IPS-NIHi11 (cell line): ENCODE measurements around the gene PACRG.

Experiments used
- DNase-seq: peaks from one replicate; pipeline ENCODE4 v3.0.0; 2012; ENCODE audit warnings: mixed read lengths, low spot score

PACRG gene

GRCh38 chr6:163288915-163289314 is 561.1 kb downstream of the PACRG start:
- no peak for DNase-seq

GRCh38 chr6:163289447-163289846 is 561.7 kb downstream of the PACRG start:
- DNase-seq: no peak

GRCh38 chr6:163290545-163291274 is 562.9 kb downstream of the PACRG start:
- DNase-seq: no peak

GRCh38 chr6:163291622-163292021 is 563.8 kb downstream of the PACRG start:
- no peak for DNase-seq

GRCh38 chr6:163293286-163293685 is 565.5 kb downstream of the PACRG start:
- DNase-seq: no peak

- DNase-seq: no peak
Measured at GRCh38 chr6:163294734-163295133, 567.0 kb downstream of the PACRG start.

- peak; percentile 33 for DNase-seq
Measured at GRCh38 chr6:163296835-163297519, 569.2 kb downstream of the PACRG start.

- no peak for DNase-seq
Measured at GRCh38 chr6:163298079-163298830, 570.5 kb downstream of the PACRG start.

- no peak for DNase-seq
Measured at GRCh38 chr6:163300838-163301237, 573.1 kb downstream of the PACRG start.

- no peak for DNase-seq
Measured at GRCh38 chr6:163301726-163302635, 574.2 kb downstream of the PACRG start.

- DNase-seq: no peak
Measured at GRCh38 chr6:163302747-163303146, 575.0 kb downstream of the PACRG start.

GRCh38 chr6:163306000-163306399 is 578.2 kb downstream of the PACRG start:
- no peak for DNase-seq

- no peak for DNase-seq
Measured at GRCh38 chr6:163308629-163309440, 581.1 kb downstream of the PACRG start.

- DNase-seq: no peak
Measured at GRCh38 chr6:163309491-163310026, 581.8 kb downstream of the PACRG start.

GRCh38 chr6:163310096-163310972 is 582.6 kb downstream of the PACRG start:
- no peak for DNase-seq

- DNase-seq: no peak
Measured at GRCh38 chr6:163310973-163311383, 583.2 kb downstream of the PACRG start.

GRCh38 chr6:163311830-163312229 is 584.1 kb downstream of the PACRG start:
- DNase-seq: no peak

GRCh38 chr6:163313566-163313965 is 585.8 kb downstream of the PACRG start:
- no peak for DNase-seq

- DNase-seq: no peak
Measured at GRCh38 chr6:163313981-163314380, 586.2 kb downstream of the PACRG start.
